Stimulated activated CD8-positive, alpha-beta memory T cell treated with anti-CD3 and anti-CD28 coated beads, Interleukin-2, amount 100 ng/mL, for 48 hours (primary cell): ENCODE measurements around the gene PDLIM5.
"Not testable (repeated sequence)": the region's sequence is repeated elsewhere in the genome, so short reads cannot be mapped to it uniquely, and the experiment has no call there.

Source experiments
- DNase-seq, 2 donors: peaks; one replicate each; pipeline ENCODE4 v3.0.0-alpha.2; 2020; ENCODE audit warnings: low read depth in 2 of 2

The PDLIM5 gene

GRCh38 chr4:94495408-94495807, 43.7 kb downstream of the PDLIM5 start:
- DNase-seq: no peak

- no peak for DNase-seq
Observed at GRCh38 chr4:94497690-94498089, 45.9 kb downstream of the PDLIM5 start.

GRCh38 chr4:94498502-94498901, 46.8 kb downstream of the PDLIM5 start:
- DNase-seq: no peak

- DNase-seq: no peak
Observed at GRCh38 chr4:94500685-94501084, 48.9 kb downstream of the PDLIM5 start.

GRCh38 chr4:94504545-94504944, 52.8 kb downstream of the PDLIM5 start:
- no peak for DNase-seq

GRCh38 chr4:94506822-94507221, 55.1 kb downstream of the PDLIM5 start:
- no peak for DNase-seq

GRCh38 chr4:94507281-94507680, 55.5 kb downstream of the PDLIM5 start:
- DNase-seq: no peak

- no peak for DNase-seq
Observed at GRCh38 chr4:94507708-94508107, 56.0 kb downstream of the PDLIM5 start.

GRCh38 chr4:94508296-94508695, 56.6 kb downstream of the PDLIM5 start:
- DNase-seq: no peak

- DNase-seq: no peak
Observed at GRCh38 chr4:94508806-94509205, 57.1 kb downstream of the PDLIM5 start.

GRCh38 chr4:94511591-94511990, 59.8 kb downstream of the PDLIM5 start:
- DNase-seq: no peak

- DNase-seq: not testable (repeated sequence)
Observed at GRCh38 chr4:94513532-94513931, 61.8 kb downstream of the PDLIM5 start.

GRCh38 chr4:94515365-94515764, 63.6 kb downstream of the PDLIM5 start:
- DNase-seq: no peak

- no peak for DNase-seq
Observed at GRCh38 chr4:94516067-94516466, 64.3 kb downstream of the PDLIM5 start.

- no peak for DNase-seq
Observed at GRCh38 chr4:94516999-94517398, 65.3 kb downstream of the PDLIM5 start.

GRCh38 chr4:94517492-94517891, 65.8 kb downstream of the PDLIM5 start:
- DNase-seq: no peak

GRCh38 chr4:94519019-94519418, 67.3 kb downstream of the PDLIM5 start:
- DNase-seq: no peak

- DNase-seq: no peak
Observed at GRCh38 chr4:94519925-94520789, 68.4 kb downstream of the PDLIM5 start.

- no peak for DNase-seq
Observed at GRCh38 chr4:94523033-94523580, 71.4 kb downstream of the PDLIM5 start.

- no peak for DNase-seq
Observed at GRCh38 chr4:94523617-94524016, 71.9 kb downstream of the PDLIM5 start.

- DNase-seq: no peak
Observed at GRCh38 chr4:94525993-94526728, 74.4 kb downstream of the PDLIM5 start.

- no peak for DNase-seq
Observed at GRCh38 chr4:94527556-94528233, 76.0 kb downstream of the PDLIM5 start.
